ENCODE data around the gene TBCB.
A peak's percentile ranks its signal among the peaks of the same experiment; 100 is the strongest.
"Not testable (repeated sequence)": the region's sequence is repeated elsewhere in the genome, so short reads cannot be mapped to it uniquely, and the experiment has no call there.

TBCB gene

DNA sequence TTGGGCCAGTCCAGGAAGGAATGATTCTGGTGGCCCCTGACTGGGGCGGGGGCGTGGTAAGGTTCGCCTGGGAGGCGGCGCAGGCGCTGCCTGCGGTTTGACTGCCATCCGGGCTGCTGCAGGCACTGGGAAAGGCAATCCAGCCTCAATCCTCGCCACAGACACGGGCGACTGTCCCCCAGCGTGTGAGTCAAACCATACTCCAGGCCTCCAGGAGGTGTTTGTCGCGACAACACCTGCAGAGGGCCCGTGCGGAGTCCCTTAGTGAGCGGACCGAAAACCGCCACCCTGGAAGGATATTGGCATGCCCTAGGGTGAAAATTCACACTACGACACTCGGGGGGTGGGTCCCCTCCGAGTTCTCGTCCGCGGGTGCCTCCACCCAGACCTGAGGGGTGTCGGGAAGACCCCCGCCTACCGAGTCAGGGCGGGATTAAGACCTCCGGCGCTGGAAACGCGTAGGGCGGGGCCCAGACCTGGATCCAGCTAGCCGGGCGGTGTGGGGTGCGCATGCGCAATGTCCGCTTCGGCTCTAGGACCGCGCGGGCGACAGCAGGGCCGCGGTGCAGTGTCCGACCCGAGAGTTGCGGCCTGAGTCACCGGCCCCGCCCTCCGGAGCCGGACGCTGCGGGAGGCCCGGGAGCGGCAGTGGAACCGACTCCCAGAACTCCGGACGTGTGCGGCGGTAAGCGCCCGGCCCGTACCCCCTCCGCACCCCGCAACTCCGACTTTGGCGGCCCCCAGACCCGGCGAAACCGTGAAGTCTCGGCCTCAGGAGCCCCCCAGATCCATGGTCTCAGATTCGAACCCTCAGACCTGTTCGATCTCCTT is 24.4 kb downstream of the TBCB start, which contains the start of gene CAPNS1:
CAPNS1 (plus strand) TSS at position 594 of the 831 bp plus-strand sequence. CDS start 946 bp downstream, outside the sequence.
- DNase-seq = peak; percentile 71

DNA sequence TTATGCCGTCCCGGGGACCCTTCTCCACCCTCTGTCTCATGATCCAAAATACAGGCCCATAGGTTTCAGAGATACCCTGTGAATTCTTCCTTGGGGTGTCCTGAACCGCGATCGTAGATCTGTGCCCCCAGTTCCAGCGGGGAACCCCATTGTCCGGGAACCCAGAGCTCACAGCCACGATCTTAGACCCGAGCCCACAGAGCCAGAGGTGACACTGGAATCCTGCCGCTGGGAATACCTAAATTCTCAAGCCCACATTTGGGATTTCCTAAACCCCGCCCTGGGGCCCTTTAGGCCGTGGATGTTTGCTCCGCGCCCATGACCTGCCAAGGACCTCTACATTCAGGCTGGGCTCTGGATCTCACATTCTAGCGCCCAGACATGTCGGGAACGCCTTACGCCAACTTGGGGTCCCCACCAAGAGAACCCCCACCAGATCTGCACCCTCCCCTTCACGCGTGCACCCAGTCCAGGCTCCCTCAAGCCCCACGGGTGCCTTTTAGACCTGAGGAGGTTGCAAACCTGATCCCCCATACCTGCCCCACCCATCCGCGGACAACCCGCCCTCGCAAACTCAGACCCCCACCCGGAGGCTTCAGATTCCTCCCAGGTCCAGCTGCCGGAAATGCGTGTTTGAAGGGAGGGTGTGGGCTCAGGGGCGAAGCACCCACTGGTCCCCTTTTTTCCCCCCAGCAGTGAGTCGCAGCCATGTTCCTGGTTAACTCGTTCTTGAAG is 25.2 kb downstream of the TBCB start:
- DNase-seq = no peak

DNA sequence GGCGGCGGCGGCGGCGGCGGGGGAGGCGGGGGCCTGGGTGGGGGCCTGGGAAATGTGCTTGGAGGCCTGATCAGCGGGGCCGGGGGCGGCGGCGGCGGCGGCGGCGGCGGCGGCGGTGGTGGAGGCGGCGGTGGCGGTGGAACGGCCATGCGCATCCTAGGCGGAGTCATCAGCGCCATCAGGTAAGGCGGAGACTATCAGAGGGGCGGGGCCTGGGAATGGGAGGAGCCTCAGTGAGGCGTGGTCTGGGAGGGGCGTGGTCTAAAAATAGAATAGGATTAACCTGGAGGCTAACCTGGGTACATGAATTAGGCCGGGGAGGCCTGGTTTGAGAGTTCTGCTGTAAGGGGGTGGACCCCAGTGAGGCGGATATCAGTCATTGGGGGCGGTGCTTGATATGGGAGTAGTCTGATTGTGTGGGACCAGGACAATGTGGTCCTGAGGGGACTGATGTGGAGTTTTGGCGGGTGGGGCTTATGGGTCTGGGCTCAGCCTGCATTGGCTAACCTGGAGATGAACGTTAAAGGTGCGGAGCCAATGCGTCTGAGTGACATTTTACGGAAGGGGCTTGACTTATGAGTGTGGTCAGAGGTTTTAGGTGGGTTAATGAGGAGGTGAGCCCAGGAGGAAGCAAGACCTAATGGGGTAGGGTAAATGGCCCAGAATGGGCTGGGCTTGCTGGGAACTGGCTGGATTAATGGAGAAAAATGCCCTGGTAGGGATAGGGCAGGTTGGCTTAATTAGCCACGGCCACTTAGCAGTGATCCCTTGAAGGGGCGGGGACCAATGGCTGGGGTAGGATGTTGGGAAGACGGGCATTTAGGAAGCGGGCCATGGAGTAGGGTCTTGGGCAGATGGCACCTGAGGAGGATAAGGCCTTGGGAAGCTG is 26.0 kb downstream of the TBCB start:
- DNase-seq = peak; percentile 66

DNA sequence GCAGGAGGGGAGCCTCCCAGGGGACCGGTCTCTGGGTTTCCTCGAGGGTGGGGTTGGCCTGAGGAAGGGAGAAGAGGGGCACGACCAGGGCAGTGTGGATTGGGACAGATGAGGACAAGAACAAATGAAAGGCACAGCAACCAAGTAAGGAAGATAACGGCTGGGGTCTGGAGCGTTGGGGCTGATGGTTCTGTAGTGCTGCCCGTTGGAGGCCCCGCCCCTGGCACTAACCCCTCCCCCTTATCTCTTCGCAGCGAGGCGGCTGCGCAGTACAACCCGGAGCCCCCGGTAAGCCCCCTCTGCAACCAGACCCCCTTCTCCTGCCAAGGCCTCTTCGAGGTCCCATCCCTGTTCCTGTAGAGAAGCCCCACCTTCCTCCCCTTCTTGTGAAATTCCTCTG is 26.8 kb downstream of the TBCB start:
- no peak for DNase-seq

DNA sequence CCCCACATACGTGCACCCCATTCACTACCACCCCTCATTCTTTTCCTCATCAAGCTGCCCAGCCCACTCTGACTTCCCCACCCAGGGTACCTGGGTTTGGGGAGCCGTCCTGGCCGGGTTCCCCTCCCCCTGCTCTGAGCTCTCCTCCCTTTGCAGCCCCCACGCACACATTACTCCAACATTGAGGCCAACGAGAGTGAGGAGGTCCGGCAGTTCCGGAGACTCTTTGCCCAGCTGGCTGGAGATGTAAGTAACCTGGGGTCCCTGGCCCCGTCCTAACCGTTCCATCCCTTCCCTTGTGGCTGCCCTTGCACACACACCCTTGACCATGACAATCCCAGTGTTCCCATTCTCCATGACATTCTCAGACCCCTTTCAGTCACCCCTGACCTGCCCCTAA is 27.2 kb downstream of the TBCB start:
- DNase-seq = no peak

DNA sequence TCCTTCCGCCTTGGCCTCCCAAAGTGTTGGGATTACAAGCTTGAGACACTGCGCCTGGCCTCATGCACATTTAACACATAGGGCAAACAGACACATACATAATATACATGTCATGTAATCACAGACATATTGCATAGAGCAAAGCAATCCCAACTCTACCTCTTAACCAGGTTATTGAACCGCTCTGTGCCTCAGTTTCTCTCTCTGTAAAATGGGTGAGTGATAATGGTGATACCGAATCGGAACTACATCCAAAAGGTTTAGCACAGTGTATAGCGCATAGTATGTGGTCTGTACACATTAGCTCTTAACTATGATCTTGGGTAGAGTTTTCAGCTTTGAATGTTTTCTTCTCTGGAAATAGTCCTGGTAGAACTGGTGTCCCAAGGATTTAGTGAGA is 29.4 kb downstream of the TBCB start:
- no peak for DNase-seq

DNA sequence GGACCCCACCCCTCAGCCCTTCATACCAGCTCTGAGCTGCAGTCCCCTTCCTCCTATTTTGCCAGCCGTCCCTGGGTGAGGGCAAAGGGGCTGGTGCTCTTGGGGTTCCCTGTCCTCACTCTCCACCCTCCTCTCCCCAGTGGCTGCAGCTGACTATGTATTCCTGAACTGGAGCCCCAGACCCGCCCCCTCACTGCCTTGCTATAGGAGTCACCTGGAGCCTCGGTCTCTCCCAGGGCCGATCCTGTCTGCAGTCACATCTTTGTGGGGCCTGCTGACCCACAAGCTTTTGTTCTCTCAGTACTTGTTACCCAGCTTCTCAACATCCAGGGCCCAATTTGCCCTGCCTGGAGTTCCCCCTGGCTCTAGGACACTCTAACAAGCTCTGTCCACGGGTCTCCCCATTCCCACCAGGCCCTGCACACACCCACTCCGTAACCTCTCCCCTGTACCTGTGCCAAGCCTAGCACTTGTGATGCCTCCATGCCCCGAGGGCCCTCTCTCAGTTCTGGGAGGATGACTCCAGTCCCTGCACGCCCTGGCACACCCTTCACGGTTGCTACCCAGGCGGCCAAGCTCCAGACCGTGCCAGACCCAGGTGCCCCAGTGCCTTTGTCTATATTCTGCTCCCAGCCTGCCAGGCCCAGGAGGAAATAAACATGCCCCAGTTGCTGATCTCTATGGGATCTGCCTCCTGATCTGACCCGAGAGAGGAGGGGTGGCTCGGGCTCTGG is 34.6 kb downstream of the TBCB start:
- no peak for DNase-seq

DNA sequence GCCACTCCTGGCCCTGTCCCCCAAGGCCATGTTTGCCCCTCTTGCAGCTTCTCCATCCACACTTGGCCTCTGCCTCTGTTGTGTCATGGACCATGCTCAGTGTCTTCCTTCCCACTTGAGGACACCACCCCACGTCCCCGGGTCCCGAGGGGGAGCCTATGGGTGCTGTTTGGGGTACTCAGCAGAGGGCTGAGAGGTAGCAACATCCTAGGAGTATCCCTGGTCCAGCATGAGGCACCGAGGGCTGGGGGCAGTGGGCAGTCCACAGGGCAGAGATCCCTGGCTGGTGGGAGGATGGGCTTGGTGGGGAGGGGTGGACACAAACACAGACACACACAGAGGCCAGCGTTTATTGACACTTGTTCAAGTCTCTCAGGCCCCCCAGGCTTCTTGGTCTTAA is 35.3 kb downstream of the TBCB start:
- DNase-seq = no peak

DNA sequence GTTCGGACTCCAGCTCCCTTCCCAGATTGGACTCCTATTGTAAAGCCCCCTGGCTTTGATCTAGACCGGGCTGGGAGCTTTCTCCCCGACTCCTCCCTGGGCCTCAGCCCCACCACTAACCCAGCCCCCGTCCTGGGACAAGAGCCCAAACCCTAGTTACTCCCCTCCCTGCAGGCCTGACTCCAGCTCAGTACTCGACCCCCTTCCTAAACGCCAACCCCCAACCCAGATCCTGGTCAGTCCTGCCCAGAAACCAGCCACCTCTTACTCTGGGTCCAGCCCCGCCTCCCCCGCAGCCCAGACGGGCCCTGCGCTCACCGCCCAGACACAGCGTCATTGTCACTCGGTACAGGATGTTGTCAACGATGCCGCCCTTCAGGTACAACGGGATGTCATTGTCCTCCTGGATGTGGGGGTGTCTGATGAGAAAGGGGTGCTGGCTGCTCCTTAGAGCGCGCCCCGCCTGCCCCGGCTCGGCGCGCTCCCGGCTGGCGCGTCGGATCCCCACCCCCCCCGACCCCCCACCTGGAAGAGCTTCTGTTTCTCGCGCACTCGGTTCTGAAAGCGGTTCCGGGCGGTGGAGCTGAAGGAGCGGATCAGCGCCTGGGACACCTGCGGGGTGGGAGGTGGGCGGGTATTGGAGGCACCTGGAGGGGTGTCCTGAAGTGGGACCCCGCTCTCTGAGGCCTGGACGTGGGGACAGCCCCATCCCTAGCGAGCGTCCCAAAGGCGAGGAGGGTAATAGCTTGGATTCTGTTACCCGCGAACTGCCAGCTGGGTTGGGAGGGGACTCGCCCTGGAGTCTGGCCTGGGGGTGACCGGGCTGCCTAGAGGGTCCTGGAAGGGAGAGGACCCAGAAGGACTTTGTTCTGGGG is 36.1 kb downstream of the TBCB start:
- no peak for DNase-seq

DNA sequence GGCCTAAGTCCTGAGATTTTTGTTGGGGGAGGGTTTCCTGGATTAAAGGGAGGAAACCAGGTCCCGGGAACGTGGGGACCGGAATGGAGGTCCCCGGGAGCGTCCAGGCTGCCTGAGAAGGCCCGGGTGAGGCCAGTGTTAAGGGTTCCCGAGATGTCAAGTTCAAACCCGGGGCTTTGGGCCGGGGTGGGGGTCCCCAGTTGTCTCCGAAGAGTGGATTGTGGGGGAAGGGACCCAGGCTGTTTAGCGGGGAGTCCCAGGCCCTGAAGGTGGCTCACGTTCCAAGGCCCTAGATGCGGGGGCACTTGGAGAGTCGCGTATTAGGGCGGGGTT is 36.7 kb downstream of the TBCB start:
- DNase-seq = no peak

DNA sequence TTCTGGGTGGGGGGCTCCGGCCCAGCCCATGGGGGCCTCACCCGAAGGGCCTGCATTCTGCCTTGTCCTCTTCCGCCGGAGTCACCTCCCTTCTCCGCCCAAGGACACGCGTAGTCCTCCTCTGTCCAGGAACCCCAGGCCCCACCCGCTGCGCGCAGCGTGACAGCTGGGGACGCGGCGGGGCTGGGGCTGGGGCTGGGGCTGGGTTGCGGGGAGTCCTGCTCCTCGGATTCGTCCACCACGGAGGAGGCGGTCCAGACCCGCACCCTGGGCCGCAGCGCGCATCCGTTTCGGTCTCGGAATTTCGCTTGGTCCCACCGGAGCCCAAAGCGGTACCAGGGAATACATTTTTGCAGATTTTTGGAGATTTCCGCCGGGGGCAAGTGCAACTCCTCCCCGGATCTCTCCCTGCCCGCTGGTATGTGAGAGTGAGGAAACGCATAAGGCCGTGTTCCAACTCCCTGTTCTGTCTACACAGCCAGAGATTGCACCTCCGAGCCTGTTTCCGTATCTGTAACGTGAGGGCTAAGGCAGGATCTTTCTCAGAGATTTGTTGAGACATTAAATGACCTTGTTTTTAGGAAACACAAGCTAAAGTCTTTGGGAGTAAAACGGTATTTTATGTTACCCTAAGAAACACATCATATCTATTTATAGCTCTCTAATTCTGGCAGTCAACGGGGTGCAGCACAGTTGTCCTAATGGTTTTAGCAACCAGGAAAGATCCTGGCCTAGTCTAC is 37.3 kb downstream of the TBCB start, which contains the start of gene COX7A1:
COX7A1 (minus strand) TSS at position 96 of the 740 bp plus-strand sequence; CDS start at position 56, 40 bp downstream.
- DNase-seq = no peak

DNA sequence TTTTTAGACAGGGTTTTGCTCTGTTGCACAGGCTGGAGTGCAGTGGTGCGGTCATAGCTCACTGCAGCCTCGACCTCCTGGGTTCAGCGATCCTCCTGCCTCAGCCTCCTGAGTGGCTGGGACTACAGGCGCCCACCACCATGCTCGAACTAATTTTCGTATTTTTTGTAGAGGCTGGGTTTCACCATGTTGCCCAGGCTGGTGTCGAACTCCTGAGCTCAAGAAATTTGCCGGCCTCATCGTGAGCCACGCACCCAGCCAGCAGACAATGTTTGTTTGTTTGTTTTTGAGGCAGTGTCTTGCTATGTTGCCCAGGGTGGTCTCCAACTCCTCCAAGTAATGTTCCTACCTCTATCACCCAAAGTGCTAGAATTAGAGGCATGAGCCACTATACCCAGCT is 37.9 kb downstream of the TBCB start:
- no peak for DNase-seq

DNA sequence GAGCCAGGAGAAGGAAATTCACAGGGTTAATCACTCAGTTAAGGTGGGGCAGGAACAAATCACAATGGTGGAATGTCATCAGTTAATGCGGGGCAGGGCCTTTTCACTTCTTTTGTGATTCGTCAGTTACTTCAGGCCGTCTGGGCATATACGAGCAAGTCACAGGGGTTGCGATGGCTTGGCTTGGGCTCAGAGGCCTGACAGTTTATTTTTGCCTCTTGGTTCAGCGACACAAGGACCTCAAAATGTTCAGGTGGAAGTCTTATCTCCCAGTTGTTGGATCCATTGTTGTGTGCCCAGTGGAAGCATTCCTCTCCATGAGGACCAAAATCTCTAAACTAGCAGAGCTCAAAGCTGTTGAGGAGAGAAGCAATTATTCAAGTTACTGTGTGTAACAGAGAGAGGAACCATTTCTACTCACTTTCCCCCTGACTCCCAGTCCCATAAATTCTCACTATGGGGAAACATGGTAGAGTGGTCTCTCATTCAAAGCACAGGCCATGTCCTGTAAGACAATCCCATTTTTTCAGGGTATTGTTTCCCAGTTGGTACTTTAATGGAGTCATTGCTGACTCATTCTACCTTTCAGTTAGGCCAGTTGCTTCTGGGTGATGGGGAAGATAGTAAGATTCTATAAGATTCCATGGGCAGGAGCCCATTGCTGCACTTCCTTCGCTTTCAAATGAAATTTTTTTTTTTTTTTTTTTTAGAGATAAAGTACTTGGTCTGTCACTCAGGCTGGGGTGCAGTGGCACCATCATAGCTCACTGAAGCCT is 45.7 kb downstream of the TBCB start:
- no peak for DNase-seq

DNA sequence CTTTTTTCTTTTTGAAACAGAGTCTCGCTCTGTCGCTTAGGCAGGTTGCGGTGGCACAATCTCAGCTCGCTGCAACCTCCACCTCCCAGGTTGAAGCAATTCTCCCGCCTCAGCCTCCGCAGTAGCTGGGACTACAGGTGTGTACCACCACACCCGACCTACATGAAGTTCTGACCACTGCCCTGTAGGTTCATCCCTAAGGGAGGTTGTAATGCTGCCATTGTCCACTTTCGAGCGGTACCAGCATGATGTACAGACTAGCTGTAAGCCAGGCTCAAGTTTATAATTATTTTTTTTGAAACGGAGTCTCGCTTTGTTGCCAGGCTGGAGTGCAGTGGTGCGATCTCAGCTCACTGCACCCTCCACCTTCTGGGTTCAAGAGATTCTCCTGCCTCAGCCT is 48.5 kb downstream of the TBCB start:
- DNase-seq = no peak

DNA sequence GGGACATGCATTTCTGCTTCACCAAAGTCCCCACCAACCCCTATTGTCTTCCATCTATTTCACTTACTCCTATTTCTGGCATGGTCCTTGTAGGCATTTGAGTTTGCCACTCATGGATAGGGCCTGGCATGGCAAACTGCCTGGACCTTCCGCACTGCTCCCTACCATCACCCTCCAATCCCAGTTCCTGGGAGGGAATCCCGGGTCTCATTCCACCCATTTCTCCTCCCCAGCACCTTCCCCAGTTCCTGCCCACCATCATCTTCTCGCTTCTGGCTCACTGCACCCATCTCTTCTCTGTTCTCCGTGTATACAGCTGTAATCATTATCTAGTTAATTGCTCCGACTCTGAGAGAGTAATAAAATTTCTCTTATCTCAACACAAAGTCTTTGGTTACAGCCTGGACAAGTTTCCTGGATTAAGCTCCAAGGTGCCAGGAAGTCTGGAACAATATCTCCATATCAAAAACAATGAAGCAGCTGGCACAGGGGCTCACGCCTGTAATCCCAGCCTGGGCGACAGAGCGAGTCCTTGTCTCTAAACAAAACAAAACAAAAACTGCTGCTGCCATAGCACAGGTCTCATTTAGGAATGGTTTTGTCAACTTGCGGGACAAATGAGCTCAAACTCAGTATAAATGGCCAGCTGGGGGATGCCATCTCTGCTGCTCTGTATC is 54.0 kb downstream of the TBCB start:
- no peak for DNase-seq

DNA sequence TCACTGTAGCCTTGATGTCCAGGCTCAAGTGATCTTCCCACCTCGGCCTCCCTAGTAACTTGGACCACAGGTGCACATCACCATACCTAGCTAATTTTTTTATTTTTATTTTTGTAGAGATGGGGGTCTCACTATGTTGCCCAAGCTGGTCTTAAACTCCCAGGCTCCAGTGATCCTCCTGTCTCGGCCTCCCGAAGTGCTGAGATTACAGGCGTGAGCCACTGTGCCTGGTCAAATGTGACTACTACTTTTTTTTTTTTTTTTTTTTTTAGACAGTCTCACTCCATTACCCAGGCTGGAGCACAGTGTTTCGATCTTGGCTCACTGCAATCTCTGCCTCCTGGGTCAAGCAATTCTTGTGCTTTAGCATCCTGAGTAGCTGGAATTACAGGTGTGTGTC is 57.6 kb downstream of the TBCB start:
- DNase-seq = no peak

DNA sequence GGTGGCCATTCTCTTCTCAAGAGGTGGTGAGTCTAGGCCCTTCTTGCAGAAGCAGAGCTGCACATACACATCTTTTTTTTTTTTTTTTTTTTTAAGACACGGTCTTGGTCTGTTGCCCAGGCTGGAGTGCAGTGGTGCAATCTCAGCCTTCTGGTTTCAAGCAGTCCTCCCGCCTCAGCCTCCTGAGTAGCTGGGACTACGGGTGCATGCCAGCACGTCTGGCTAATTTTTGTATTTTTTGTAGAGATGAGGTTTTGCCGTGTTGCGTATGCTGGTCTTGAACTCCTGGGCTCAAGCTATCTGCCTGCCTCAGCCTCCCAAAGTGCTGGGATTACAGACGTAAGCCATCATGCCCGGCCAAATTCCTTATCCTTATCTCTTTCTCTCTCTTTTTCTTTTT is 58.6 kb downstream of the TBCB start:
- not testable (repeated sequence) for DNase-seq

Measured in NCI-H1436 treated with DMSO at 0.1 percent for 48 hours (cell line).